ENCODE results near the gene CFAP410.

GRCh38 chr21:44304011-44304616 lies 35.1 kb downstream of the CFAP410 start:
- TF ChIP-seq POLR2A (IDR thresholded peaks at IDR 0.05) = no peak
- TF ChIP-seq CTCF (IDR thresholded peaks at IDR 0.05 in 4 of 5, conservative IDR thresholded peaks at IDR 0.05 in 1 of 5) = no peak
